ENCODE results near the gene SEPTIN5. TPM values are rescaled to one million over a fixed set of nuclear protein-coding genes. Genes with fewer than 3 reads are reported as not detected.

The SEPTIN5 gene
- polyA plus RNA-seq, 1 of the 3 experiments (the other 2 are of a cell fraction), result 14.0 TPM

DNA sequence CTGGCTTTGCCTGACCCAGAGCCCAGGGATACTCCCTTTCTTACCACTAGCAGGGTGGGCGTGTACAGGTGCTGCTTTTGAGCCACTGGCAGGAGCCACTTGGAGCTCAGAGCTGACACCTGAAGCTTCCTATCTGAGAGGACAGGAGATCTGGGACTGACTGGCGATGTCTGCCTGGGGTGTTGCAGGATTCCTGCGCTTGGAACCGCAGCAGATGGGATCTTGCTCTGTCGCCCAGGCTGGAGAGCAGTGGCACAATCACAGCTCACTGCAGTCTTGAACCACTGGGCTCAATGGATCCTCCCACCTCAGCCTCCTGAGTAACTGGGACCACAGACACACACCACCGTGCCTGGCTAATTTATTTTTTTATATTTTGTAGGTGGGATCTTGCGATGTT lies 26.8 kb downstream of the SEPTIN5 start:
- Histone ChIP-seq H2AFZ (ENCODE audit: low read depth) (no peak overlapping the region), H3K4me3 (ENCODE audit: low read depth in 2 of 2, low read length in 1 of 2) (no peak overlapping the region), H3F3A (replicated peaks; ENCODE audit: insufficient read depth) (no peaks in the 10 kb centered on the region), H3K9me3 (no peaks in the 10 kb centered on the region), H3K79me2 (ENCODE audit: insufficient read depth) (no peaks in the 10 kb centered on the region), H4K20me1 (ENCODE audit: insufficient read depth) (no peaks in the 10 kb centered on the region), H3K9me2 (no peaks in the 10 kb centered on the region), H3K9ac (no peak overlapping the region), H3K4me1 (ENCODE audit: control insufficient read depth in 1 of 2, insufficient read depth in 2 of 2, low read depth in 1 of 2, low read length in 1 of 2) (peaks cover 0 to 17% of the 10 kb centered on the region in 2 experiments; a peak in 1 of 4 replicates), H3K27me3 (ENCODE audit: insufficient read depth) (no peaks in the 10 kb centered on the region), H3K4me2 (no peak overlapping the region), H3K27ac (ENCODE audit: low read depth in 2 of 2, low read length in 1 of 2) (no peak overlapping the region), H3K36me3 (replicated peaks in 1 of 2; ENCODE audit: control insufficient read depth in 1 of 2, insufficient read depth in 2 of 2, low read length in 1 of 2) (no peaks in the 10 kb centered on the region)
- no peak for TF ChIP-seq TEAD4 (IDR thresholded peaks at IDR 0.05; ENCODE audit: borderline replicate concordance, insufficient read depth)
- ChIA-PET CTCF (interaction anchor here (1.5 to 5.1 kb wide), 4 partner anchors 10 to 206 kb away, joined by 3 to 49 read pairs (median 7); no protein-coding TSS in a partner anchor), POLR2A (no interaction called here)
- DNase-seq, result no peak
- 89% methylated on average over 7 of the region's 7 CpGs for WGBS (ENCODE audit: low lambda C conversion rate)

- Histone ChIP-seq H3K36me3 (replicated peaks in 1 of 2; ENCODE audit: control insufficient read depth in 1 of 2, insufficient read depth in 2 of 2, low read length in 1 of 2) (no peaks in the 10 kb centered on the region), H3K9me2 (no peaks in the 10 kb centered on the region), H3K79me2 (ENCODE audit: insufficient read depth) (no peaks in the 10 kb centered on the region), H3F3A (replicated peaks; ENCODE audit: insufficient read depth) (no peaks in the 10 kb centered on the region), H3K4me3 (ENCODE audit: low read depth in 2 of 2, low read length in 1 of 2) (no peak overlapping the region), H3K9ac (no peak overlapping the region), H3K27me3 (ENCODE audit: insufficient read depth) (no peaks in the 10 kb centered on the region), H3K27ac (ENCODE audit: low read depth in 2 of 2, low read length in 1 of 2) (no peak overlapping the region), H3K4me2 (no peak overlapping the region), H3K4me1 (ENCODE audit: control insufficient read depth in 1 of 2, insufficient read depth in 2 of 2, low read depth in 1 of 2, low read length in 1 of 2) (peaks cover 0 to 13% of the 10 kb centered on the region in 2 experiments; a peak in 1 of 4 replicates), H2AFZ (ENCODE audit: low read depth) (no peak overlapping the region), H4K20me1 (ENCODE audit: insufficient read depth) (no peaks in the 10 kb centered on the region), H3K9me3 (no peaks in the 10 kb centered on the region)
- ChIA-PET POLR2A (no interaction called here), CTCF (interaction anchor here (1.0 to 5.1 kb wide), 5 partner anchors 11 to 171 kb away, joined by 3 to 49 read pairs (median 4); no protein-coding TSS in a partner anchor)
- no peak for DNase-seq
- 76% methylated on average over 17 of the region's 21 CpGs for WGBS (ENCODE audit: low lambda C conversion rate)
- TF ChIP-seq POLR2AphosphoS5 (IDR thresholded peaks at IDR 0.05; ENCODE audit: low read depth, low read length) (no peak), CTCF (IDR thresholded peaks at IDR 0.05) (no peak), SMC3 (IDR thresholded peaks at IDR 0.05; ENCODE audit: low read depth, low read length) (no peak), GATA2 (CRISPR knock-in tag; IDR thresholded peaks at IDR 0.05) (no peak), NRF1 (IDR thresholded peaks at IDR 0.05; ENCODE audit: low read depth, low read length) (no peak), CHD2 (IDR thresholded peaks at IDR 0.05; ENCODE audit: low read length, partially characterized antibody) (no peak), MXI1 (IDR thresholded peaks at IDR 0.05; ENCODE audit: low read depth, low read length) (no peak), MEF2A (IDR thresholded peaks at IDR 0.05; ENCODE audit: borderline replicate concordance, low read depth) (no peak), ELF1 (IDR thresholded peaks at IDR 0.05) (no peak), RAD21 (IDR thresholded peaks at IDR 0.05; ENCODE audit: low read length) (no peak), TAF1 (IDR thresholded peaks at IDR 0.05; ENCODE audit: borderline replicate concordance, low read depth, low read length) (no peak)
Observed at GRCh38 chr22:19742160-19743066, 28.1 kb downstream of the SEPTIN5 start.
